H7 (cell line): ENCODE measurements around the gene DNAH2. TPM values are rescaled to one million over a fixed set of nuclear protein-coding genes. Genes with fewer than 3 reads are reported as not detected.

Experiments used
- DNase-seq: peaks from one replicate; pipeline ENCODE4 v3.0.0; 2012
- H3K27me3 ChIP-seq: 2 replicates; pipeline ENCODE4 v1.6.0; 2011; ENCODE audit warnings: mild to moderate bottlenecking, low read length; ENCODE audit not compliant: control insufficient read depth, insufficient read depth
- H3K36me3 ChIP-seq: replicated peaks from 2 replicates; pipeline ENCODE4 v1.5.1; 2011; ENCODE audit warnings: low read length; ENCODE audit not compliant: control insufficient read depth, insufficient read depth
- H3K4me3 ChIP-seq: 2 replicates; pipeline ENCODE4 v1.5.1; 2011; ENCODE audit warnings: low read depth, mild to moderate bottlenecking, control low read depth, low read length, moderate library complexity; ENCODE audit not compliant: insufficient read depth
- total RNA-seq: library from RNA; depleted of rRNA; stranded (reverse); fragments of >200 nt; shearing (Covaris generic); gene quantifications from 2 replicates; pipeline ENCODE4 v1.2.3, GENCODE V29; 2014

The DNAH2 gene
- total RNA-seq, 1 experiment from 2014 or later: 0.24 TPM

DNA sequence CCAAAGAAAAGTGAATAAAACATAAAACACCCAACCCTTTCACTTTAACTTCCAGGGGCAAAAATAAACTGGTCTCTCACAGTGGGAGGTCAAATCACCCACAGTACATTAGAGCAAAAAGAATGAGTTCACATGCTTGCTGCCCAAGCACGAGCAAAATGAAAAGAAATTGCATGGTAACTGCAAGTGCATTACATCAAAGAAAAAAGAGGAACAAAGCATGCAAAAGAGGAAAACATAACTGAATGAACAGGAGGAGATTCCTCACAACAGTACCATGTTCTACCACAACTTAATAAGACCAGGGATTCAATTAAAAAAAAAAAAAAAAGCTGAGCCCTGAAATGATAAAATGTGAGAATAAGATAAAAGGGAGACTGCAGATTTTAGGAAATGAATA, 12.3 kb downstream of the DNAH2 start:
- no peak for DNase-seq
- H3K27me3 ChIP-seq: no peaks in the 10 kb centered on the region; the same call in 1 of the 2 replicates
- no peaks in the 10 kb centered on the region for H3K36me3 ChIP-seq
- no peak overlapping the region for H3K4me3 ChIP-seq

DNA sequence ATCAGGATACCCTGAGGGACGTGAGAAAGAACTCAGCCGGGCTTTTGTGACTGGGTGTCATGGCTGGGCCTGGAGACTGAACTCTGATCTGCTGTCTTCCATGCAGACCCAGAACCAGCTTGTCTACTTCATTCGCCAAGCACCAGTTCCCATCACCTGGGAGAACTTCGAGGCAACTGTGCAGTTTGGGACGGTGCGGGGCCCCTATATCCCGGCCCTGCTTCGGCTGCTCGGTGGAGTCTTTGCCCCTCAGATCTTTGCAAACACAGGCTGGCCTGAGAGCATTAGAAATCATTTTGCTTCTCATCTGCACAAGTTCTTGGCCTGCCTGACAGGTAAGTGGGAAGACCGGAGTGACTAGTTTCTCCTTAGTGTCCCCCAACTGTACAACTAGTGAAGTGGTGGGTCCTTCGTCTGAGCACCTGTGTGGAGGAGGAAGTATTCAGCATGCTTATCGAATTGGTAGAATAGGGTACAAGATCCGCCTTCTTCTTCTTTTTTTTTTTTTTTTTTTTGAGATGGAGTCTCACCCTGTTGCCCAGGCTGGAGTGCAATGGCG, 15.5 kb downstream of the DNAH2 start:
- H3K4me3 ChIP-seq: no peak overlapping the region
- no peaks in the 10 kb centered on the region for H3K36me3 ChIP-seq
- peaks cover 1% of the 10 kb centered on the region; the same call in 1 of the 2 replicates for H3K27me3 ChIP-seq
- DNase-seq: no peak

DNA sequence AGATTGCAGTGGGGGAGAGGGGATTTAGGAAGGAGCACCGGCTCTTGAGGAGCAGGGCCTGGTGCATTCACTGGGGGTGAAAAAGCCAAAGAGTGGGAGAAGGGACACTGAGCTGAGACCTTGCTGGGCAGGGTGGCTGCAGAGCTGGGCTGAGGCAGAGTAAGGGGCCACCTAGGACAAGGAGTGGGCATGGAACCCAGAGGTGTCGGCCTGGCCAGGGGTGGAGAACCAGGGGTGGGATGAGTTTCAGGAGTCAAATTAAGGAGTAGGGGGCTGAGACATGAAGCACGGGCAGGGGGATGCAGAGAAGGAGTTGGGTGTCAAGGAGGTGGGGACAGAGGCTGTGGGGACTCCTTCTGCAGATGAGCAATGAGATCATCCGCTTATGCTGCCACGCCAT, 20.1 kb downstream of the DNAH2 start:
- peaks cover 4% of the 10 kb centered on the region for H3K27me3 ChIP-seq
- no peak for DNase-seq
- H3K36me3 ChIP-seq: no peaks in the 10 kb centered on the region
- H3K4me3 ChIP-seq: no peak overlapping the region

DNA sequence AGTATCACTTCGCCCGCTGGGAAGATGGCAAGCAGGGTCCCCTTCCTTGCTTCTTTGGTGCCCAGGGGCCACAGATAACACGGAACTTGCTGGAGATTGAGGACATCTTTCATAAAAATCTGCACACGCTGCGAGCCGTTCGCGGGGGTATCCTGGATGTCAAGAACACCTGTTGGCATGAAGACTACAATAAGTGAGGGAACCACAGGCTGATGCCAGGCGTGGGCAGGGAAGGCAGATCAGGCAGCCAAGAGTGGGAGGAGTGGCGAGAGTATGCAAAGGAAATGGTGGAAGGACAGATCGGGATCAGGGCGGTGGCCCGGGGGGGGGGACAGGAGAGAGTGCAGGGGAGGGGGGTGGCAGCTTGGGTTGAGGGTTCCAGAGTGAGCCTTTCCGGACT, 22.2 kb downstream of the DNAH2 start:
- no peak overlapping the region for H3K4me3 ChIP-seq
- no peak for DNase-seq
- H3K27me3 ChIP-seq: peaks cover 4% of the 10 kb centered on the region
- H3K36me3 ChIP-seq: no peaks in the 10 kb centered on the region

DNA sequence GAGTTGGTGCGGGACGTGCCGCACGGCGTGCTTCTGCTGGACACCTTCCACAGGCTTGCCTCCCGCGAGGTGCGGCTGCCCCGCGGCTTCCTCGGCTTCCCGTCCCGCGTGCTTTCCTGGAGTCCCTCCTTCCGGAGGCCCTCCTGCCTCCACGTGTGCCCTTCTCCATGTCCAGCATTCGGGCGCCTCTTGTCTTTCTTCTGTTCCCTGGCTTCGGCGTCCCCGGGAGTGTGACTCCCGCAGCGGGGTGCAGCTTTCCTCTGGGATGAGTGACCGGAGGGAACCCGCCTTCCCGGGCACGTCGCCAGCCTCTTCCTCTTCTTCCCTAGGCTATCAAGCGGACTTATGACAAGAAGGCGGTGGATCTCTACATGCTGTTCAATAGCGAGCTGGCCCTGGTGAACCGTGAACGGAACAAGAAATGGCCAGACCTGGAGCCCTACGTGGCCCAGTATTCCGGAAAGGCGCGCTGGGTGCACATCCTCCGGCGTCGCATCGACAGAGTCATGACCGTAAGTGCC, 23.0 kb downstream of the DNAH2 start:
- Histone ChIP-seq H3K36me3 (no peaks in the 10 kb centered on the region), H3K4me3 (no peak overlapping the region), H3K27me3 (peaks cover 4% of the 10 kb centered on the region)
- no peak for DNase-seq

DNA sequence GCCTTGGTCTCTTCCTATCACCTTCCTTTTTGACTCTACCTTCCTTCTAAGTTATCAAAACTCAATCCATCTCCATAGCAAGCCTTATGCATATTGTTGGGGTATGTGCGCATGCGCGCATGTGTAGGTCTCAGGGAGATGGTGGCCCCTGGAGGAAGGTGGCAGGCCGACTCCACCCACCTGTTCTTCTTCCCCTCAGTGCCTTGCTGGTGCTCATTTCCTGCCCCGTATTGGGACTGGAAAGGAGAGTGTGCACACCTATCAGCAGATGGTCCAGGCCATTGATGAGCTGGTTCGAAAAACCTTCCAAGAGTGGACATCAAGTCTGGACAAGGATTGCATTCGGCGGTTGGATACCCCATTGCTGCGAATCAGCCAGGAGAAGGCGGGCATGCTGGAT, 25.2 kb downstream of the DNAH2 start:
- Histone ChIP-seq H3K4me3 (no peak overlapping the region), H3K27me3 (peaks cover 3% of the 10 kb centered on the region), H3K36me3 (no peaks in the 10 kb centered on the region)
- no peak for DNase-seq

DNA sequence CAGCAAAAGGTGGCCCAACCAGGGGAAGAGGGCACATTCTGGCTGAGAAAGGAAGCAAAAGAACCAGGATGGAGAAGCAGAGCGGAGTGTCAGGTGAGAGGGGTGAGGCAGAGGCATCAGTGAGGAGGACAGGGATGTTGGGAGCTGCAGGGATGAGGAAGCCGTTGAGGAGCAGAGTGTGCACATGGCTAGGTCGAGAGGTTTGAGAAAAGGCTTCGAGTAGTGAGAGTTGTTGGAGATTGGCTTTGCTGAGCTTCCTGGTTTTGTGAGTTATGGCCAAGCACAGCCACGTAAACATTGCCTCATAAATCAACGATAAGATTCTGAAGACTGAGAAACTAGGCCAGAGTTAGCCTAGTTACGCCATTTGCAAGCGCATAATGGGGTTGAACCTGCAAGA, 26.9 kb downstream of the DNAH2 start:
- Histone ChIP-seq H3K27me3 (no peaks in the 10 kb centered on the region; the same call in 1 of the 2 replicates), H3K4me3 (no peak overlapping the region), H3K36me3 (no peaks in the 10 kb centered on the region)
- DNase-seq: no peak

DNA sequence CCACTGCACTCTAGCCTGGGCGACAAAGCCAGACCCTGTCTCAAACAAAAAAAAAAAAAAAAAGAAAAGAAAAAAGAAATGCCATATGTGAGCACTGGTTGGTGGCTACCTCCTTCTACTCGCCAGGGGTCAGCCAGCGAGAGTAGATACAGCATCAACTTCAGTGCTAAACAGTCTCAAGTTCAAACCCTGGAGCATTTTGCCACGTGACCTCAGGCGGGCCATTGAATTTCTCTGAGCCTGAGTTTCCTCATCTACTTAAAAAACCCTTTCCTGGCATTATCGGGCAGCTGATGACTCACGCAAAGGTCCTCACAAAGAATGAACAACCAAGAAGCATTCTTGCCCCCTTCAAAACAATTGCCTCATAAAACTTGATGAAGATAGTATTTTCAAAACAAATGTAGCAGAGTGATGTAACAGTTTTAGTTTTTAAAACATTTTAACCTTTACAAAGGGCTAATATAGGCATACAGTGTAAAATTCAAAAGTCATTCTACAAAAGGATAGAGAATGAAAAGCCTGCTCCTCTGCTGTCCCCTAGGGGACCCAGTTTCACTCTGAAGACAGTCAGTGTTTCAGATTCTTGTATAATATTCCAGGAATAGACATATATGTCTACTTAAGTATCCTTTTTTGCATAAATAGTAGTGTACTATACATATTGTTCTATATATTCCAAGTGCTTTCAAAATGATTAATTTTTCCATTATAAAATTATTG, 28.4 kb downstream of the DNAH2 start:
- DNase-seq: no peak
- Histone ChIP-seq H3K27me3 (no peaks in the 10 kb centered on the region; the same call in 1 of the 2 replicates), H3K36me3 (no peaks in the 10 kb centered on the region), H3K4me3 (no peak overlapping the region)

DNA sequence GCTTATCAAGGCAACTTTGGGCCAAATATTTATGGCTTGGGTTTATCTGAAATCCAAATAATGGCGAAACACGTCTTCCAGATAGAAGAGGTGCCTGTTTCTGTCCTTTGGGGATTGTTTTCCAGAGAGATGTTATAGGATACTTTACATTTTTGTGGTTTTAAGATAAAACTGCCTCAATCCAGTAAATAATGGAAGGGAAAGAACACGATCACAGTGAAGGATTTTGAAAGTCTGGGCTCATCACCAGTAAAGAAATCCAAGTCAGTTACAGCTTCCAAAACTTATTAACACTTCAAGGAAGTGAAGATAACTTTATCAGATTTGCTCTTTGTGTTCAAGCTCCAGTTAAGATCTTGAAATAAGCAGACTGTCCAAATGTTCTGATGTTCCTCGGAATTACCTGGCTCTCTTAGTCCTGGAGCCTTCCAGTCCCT, 30.1 kb downstream of the DNAH2 start:
- no peaks in the 10 kb centered on the region for H3K36me3 ChIP-seq
- H3K27me3 ChIP-seq: no peaks in the 10 kb centered on the region
- no peak for DNase-seq
- H3K4me3 ChIP-seq: no peak overlapping the region

DNA sequence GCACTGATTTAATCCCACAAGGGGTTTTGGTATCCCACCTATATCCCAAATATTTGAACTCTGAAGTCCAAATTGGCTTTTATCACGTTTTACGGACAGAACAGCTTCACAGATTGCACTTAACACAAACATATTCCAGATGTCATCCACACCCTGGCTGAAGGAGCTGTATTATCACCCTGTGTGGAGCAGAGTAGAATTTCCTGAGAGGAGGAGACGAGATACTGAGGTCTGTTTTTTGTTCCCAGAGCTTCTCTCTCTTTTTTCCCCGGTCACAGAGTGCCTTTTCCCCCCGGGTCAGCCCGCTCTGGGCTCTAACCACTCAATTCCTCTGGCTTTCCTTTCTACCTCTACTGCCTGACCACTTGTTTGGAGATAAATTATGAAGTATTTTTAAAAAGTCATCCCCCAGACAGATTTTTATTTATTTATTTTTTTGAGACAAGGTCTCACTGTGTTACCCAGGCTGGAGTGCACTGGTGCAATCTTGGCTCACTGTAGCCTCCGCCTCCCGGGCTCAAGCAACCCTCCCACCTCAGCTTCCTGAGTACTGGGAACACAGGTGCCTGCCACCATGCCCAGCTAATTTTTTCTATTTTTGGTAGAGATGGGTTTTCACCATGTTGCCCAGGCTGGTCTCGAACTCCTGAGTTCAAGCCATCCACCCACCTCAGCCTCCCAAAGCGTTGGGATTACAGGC, 30.7 kb downstream of the DNAH2 start:
- DNase-seq: no peak
- H3K36me3 ChIP-seq: no peaks in the 10 kb centered on the region
- H3K27me3 ChIP-seq: no peaks in the 10 kb centered on the region
- no peak overlapping the region for H3K4me3 ChIP-seq

DNA sequence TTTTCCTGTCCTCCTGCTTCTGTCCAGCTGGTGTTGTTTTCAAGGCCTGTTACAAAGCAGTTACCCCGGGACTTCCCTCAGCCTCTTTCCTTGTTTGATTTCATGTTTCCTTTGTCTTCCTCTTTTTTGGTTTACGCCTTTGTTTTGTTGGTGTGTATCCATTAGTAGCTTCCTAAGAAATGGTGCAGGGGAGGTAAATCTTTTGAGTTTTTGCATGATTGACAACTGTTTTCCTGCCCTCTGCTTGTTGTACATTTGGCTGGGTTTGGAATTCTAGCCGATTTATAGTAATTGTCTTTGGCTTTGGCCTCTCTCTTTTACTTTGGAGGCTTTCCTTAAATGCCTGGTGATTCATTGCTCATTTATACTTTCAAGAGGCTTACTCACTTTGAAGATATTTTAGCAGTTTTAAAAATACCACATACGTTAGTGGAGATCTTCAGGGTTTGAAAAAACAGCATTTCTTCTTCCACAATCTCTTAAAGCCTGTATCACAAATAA, 32.8 kb downstream of the DNAH2 start:
- no peak overlapping the region for H3K4me3 ChIP-seq
- DNase-seq: no peak
- no peaks in the 10 kb centered on the region for H3K27me3 ChIP-seq
- H3K36me3 ChIP-seq: no peaks in the 10 kb centered on the region

DNA sequence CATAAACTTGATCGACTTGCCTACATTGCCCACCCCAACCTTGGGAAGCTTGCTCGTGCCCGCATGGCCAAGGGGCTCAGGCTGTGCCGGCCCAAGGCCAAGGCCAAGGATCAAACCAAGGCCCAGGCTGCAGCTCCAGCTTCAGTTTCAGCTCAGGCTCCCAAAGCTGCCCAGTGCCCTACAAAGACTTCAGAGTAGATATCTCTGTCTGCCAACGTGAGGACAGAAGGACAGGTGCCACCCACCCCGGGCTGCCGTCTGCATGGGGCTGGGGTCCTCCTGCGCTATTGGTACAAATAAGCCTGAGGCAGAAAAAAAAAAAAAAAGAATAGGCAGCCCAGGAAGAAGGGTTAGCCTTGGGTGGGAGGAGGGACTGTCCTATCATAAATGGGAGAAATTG, 37.1 kb downstream of the DNAH2 start:
- Histone ChIP-seq H3K27me3 (no peaks in the 10 kb centered on the region), H3K36me3 (no peaks in the 10 kb centered on the region), H3K4me3 (no peak overlapping the region)
- no peak for DNase-seq

DNA sequence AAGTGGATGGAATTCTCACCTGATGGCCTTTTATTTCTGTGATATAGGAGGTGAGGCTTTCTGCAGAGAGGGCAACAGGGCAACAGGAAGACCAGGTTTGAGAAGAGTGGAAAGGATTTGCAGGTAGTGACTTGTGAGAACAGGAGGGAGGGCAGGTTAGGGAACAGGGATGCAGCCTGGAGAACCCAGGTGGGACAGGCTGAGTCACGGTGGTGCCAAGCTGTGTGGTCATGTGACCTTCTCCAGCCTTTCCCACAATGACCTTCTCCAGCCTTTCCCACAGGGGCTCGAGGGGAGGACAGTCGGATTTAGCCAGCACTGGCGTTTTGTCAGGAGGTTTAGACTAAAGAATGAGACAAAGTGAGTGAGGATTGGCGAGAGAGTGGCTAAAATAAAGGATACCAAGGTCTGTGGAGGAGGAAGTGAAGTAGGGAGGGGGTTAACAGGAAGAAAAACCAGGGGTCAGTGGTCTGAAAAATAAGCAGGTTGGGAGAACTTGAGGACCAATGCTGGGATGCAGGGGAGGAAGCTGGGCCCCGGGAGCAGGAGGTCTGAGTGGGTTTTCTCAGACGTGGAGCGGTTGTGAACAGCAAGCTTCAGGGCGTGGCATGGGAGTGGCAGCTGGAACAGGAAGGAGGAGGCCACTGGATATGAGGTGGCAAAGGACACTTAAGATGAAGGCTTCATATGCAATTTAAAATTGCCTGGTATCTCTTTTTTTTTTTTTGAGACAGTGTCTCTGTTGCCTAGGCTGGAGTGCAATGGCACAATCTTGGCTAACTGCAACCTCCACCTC, 37.7 kb downstream of the DNAH2 start:
- Histone ChIP-seq H3K4me3 (no peak overlapping the region), H3K27me3 (no peaks in the 10 kb centered on the region), H3K36me3 (no peaks in the 10 kb centered on the region)
- DNase-seq: peak; percentile 62

DNA sequence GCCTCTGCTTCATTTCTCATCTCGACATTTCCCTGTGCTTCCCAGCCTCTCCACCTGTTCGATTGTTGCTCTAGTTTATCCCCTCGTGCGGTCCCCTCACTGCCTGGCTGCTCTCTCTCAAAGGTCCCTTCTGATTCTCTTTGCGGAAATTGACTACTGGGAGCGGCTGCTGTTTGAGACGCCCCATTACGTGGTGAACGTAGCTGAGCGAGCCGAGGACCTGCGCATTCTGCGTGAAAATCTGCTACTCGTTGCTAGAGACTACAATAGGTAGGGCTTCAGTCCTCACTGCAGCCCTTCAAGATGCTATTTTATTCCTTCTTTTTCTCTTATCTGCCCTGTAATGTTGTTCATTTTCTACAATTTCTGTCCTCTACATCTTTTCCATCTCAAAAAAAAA, 39.4 kb downstream of the DNAH2 start:
- no peak for DNase-seq
- Histone ChIP-seq H3K4me3 (no peak overlapping the region), H3K36me3 (no peaks in the 10 kb centered on the region), H3K27me3 (no peaks in the 10 kb centered on the region)
